ENCODE data around the gene SSNA1. TPM values are rescaled to one million over a fixed set of nuclear protein-coding genes. Genes with fewer than 3 reads are reported as not detected.

The SSNA1 gene
- total and polyA plus RNA-seq, 9 donors: 1.6 to 60.7 (median 44.5) TPM

DNA sequence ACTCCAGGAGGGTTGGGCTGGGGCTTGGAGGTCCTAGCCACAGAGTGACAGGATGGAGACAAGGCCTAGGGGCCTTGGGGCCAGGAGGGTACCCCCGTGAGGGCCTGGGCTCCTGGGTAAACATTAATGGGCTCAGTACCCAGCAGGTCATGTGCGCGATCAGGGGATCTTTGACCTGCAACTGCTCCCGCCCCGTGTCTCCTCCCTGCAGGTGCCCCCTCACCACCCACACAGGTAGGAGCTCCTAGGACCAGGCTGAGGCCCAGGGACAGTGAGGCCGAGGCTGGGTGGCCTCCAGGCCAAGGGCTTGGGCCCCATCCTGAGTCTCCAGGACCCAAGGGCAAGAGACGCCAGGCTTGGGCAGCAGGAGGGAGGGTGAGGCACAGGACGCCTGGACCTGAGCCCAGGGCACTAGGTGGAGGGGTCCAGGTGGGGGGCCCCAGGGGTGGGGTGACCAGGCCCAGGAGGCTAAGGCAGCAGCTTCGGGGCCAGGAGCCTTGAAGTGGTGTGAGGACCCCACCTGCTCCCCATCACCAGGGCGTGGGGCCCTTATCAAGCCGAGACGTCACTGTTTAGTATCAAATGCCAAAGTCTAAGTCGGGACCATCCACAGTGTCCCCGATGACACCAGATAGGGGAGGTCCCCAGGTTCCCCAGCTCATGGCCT lies 42.4 kb downstream of the SSNA1 start, which contains the start of gene SLC34A3:
TSS of gene SLC34A3 (plus strand) at position 197 of the 667 bp plus-strand sequence. CDS start 802 bp downstream, outside the sequence.
- intact Hi-C loops (cut with DNase I): loop anchor here in 1 of 4 donors (10.0 kb wide), 1 partner anchor 116 kb away; the partner anchor contains the start of gene DPP7

DNA sequence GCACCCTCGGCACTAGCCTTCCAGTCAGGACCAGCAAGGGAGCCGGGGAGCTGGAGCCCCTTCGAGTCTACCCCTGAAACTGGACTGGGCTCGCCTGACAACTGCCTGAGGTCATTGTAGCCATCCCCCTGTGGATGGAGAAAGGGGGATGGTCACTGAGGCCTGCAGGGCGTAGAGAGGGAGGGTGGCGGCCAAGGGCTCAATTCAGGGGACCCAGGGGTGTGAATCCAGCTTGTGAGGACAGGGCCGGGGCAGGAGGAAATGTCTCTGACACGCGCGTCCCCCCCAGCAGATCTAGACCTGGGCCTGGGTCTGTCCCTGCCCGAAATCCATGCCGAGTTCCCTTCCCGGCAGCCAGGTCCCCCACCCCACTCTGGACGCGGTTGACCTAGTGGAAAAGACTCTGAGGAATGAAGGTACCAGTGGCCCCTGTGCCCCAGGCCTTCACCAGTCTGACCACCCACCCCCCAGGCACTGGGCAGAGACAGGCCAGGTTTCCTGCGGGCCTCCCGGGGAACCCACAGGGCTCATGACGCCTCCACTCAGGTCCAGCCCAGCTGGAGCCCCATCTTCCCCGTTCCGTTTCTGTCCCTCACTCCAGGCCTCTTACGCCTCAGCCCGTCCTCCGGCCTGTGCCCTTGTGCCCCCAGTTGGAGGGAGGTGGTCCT lies 43.0 kb downstream of the SSNA1 start:
- Histone ChIP-seq H3K4me1 (ENCODE audit: insufficient read depth) (peaks cover 7% of the 10 kb centered on the region), H3K36me3 (no peaks in the 10 kb centered on the region), H3K27ac (no peak overlapping the region), H3K4me3 (no peak overlapping the region), H3K27me3 (peaks cover 12% of the 10 kb centered on the region), H3K9me3 (no peaks in the 10 kb centered on the region)
- no peak for DNase-seq
- 72 to 81% (median 72%) methylated on average over 22 to 23 of the region's 23 CpGs for WGBS, 3 donors
- intact Hi-C loops (cut with DNase I): loop anchor here in 1 of 4 donors (10.0 kb wide), 1 partner anchor 117 kb away; the partner anchor contains the start of gene DPP7
- TF ChIP-seq, protein P1, sequence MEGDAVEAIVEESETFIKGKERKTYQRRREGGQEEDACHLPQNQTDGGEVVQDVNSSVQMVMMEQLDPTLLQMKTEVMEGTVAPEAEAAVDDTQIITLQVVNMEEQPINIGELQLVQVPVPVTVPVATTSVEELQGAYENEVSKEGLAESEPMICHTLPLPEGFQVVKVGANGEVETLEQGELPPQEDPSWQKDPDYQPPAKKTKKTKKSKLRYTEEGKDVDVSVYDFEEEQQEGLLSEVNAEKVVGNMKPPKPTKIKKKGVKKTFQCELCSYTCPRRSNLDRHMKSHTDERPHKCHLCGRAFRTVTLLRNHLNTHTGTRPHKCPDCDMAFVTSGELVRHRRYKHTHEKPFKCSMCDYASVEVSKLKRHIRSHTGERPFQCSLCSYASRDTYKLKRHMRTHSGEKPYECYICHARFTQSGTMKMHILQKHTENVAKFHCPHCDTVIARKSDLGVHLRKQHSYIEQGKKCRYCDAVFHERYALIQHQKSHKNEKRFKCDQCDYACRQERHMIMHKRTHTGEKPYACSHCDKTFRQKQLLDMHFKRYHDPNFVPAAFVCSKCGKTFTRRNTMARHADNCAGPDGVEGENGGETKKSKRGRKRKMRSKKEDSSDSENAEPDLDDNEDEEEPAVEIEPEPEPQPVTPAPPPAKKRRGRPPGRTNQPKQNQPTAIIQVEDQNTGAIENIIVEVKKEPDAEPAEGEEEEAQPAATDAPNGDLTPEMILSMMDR (IDR thresholded peaks at IDR 0.05): no peak
- TF ChIP-seq POLR2A (IDR thresholded peaks at IDR 0.05): no peak
- no peak for TF ChIP-seq EP300 (IDR thresholded peaks at IDR 0.05)

More for the DNA sequence above, 42.4 kb downstream of the SSNA1 start, which contains the start of gene SLC34A3:
- Histone ChIP-seq H3K27ac (no peak within 1 kb of the TSS), H3K4me1 (ENCODE audit: insufficient read depth) (peaks cover 1% of the 10 kb centered on the region), H3K9me3 (no peaks in the 10 kb centered on the region), H3K4me3 (no peak within 1 kb of the TSS), H3K36me3 (no peaks in the 10 kb centered on the region), H3K27me3 (peaks cover 12% of the 10 kb centered on the region)
- no peak for DNase-seq
- 55 to 64% (median 57%) methylated on average over 13 to 14 of the region's 14 CpGs for WGBS, 3 donors
- no peak for TF ChIP-seq EP300 (IDR thresholded peaks at IDR 0.05)
- TF ChIP-seq, protein P1 (IDR thresholded peaks at IDR 0.05): no peak
- no peak for TF ChIP-seq POLR2A (IDR thresholded peaks at IDR 0.05)

DNA sequence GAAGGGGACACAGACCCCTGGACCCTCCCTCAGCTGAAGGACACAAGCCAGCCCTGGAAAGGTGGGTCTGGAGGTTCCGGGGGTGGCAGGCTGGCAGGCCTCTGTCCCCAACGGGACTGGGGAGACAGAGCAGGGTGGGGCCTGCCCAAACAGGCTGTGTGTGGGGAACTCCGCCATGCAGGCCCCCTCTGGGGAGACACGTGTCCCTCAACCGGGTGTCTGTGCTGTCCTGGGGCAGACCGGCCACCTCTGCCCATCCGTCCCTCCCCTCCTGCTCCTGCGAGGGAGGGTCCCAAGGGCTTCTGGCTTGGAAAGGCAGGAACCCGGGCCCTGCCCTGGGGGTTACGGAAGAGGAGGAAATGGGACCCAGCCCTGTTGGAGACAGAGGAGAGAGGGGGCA lies 43.6 kb downstream of the SSNA1 start:
- H3K27ac ChIP-seq: no peak overlapping the region
- DNase-seq: no peak
- no peak overlapping the region for H3K4me3 ChIP-seq
- H3K27me3 ChIP-seq: peaks cover 12% of the 10 kb centered on the region
- no peaks in the 10 kb centered on the region for H3K36me3 ChIP-seq
- no peak for TF ChIP-seq POLR2A (IDR thresholded peaks at IDR 0.05)
- H3K9me3 ChIP-seq: no peaks in the 10 kb centered on the region
- peaks cover 11% of the 10 kb centered on the region for H3K4me1 ChIP-seq (ENCODE audit: insufficient read depth)
- 62 to 71% (median 64%) methylated on average over 10 of the region's 10 CpGs for WGBS, 3 donors
- intact Hi-C loops (cut with DNase I): loop anchor here in 1 of 4 donors (10.0 kb wide), 1 partner anchor 117 kb away; the partner anchor contains the start of gene DPP7

DNA sequence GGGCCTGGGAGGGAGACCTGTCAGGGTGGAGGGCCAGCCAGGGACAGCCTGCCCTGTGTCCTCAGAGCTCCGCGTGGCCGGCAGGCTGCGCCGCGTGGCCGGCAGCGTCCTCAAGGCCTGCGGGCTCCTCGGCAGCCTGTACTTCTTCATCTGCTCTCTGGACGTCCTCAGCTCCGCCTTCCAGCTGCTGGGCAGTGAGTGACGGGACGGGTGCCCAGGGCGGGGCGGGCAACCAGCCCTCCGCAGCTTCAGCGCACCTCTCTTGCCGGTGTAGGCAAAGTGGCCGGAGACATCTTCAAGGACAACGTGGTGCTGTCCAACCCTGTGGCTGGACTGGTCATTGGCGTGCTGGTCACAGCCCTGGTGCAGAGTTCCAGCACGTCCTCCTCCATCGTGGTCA lies 44.0 kb downstream of the SSNA1 start:
- H3K27ac ChIP-seq: no peak overlapping the region
- H3K9me3 ChIP-seq: no peaks in the 10 kb centered on the region
- peaks cover 12% of the 10 kb centered on the region for H3K27me3 ChIP-seq
- H3K4me3 ChIP-seq: no peak overlapping the region
- TF ChIP-seq, protein P1 (IDR thresholded peaks at IDR 0.05): no peak
- TF ChIP-seq POLR2A (IDR thresholded peaks at IDR 0.05) (no peak), EP300 (IDR thresholded peaks at IDR 0.05) (no peak)
- H3K36me3 ChIP-seq: no peaks in the 10 kb centered on the region
- DNase-seq: no peak
- intact Hi-C loops (cut with DNase I): loop anchor here in 1 of 4 donors (10.0 kb wide), 1 partner anchor 118 kb away; the partner anchor contains the start of gene DPP7
- H3K4me1 ChIP-seq (ENCODE audit: insufficient read depth): peaks cover 11% of the 10 kb centered on the region
- WGBS, 3 donors: 57 to 67% (median 66%) methylated on average over 23 to 24 of the region's 24 CpGs

Measured in ovary (tissue), 9 donors.